HepG2 (cell line): Measurements from ENCODE around the gene CARD9. TPM values are rescaled to one million over a fixed set of nuclear protein-coding genes. Genes with fewer than 3 reads are reported as not detected.

Experiments used
- ARID5B ChIP-seq: IDR thresholded peaks from 2 replicates; pipeline ENCODE4 v1.4.0; 2020; ENCODE audit warnings: mild to moderate bottlenecking, missing genetic modification reagents
- CCDC6 ChIP-seq: sonication (generic); formaldehyde crosslinking; IDR thresholded peaks from 2 replicates; pipeline ENCODE4 v1.8.1; 2022; ENCODE audit warnings: mild to moderate bottlenecking, missing genetic modification reagents, moderate library complexity
- HOXA3 ChIP-seq: sonication (generic); formaldehyde crosslinking; IDR thresholded peaks from 2 replicates; pipeline ENCODE4 v1.5.0; 2020; ENCODE audit warnings: missing genetic modification reagents
- JUNB ChIP-seq: sonication (generic); formaldehyde crosslinking; IDR thresholded peaks from 2 replicates; pipeline ENCODE4 v1.8.0; 2022; ENCODE audit warnings: missing genetic modification reagents, mild to moderate bottlenecking, borderline replicate concordance
- KDM5B ChIP-seq: sonication (generic); formaldehyde crosslinking; IDR thresholded peaks from 2 replicates; pipeline ENCODE4 v1.4.0; 2020; ENCODE audit warnings: missing genetic modification reagents, mild to moderate bottlenecking, borderline replicate concordance
- MED13 ChIP-seq: sonication (generic); formaldehyde crosslinking; IDR thresholded peaks from 2 replicates; pipeline ENCODE4 v1.5.0; 2020; ENCODE audit warnings: missing genetic modification reagents
- NAIF1 ChIP-seq: sonication (generic); formaldehyde crosslinking; IDR thresholded peaks from 2 replicates; pipeline ENCODE4 v1.5.0; 2020; ENCODE audit warnings: mild to moderate bottlenecking, missing genetic modification reagents, borderline replicate concordance
- NBN ChIP-seq: fragments of 450-650 bp; conservative IDR thresholded peaks from 2 replicates; pipeline ENCODE4 v1.6.1; 2017
- NR2C2 ChIP-seq: sonication (generic); formaldehyde crosslinking; IDR thresholded peaks from 2 replicates; pipeline ENCODE4 v1.4.0; 2020; ENCODE audit warnings: missing genetic modification reagents, mild to moderate bottlenecking, moderate library complexity, borderline replicate concordance
- RFXANK ChIP-seq: IDR thresholded peaks from 2 replicates; pipeline ENCODE4 v1.6.1; 2016
- TMF1 ChIP-seq: sonication (generic); formaldehyde crosslinking; IDR thresholded peaks from 2 replicates; pipeline ENCODE4 v1.8.1; 2022; ENCODE audit warnings: low read depth, missing genetic modification reagents
- ZBTB3 ChIP-seq: sonication (generic); formaldehyde crosslinking; IDR thresholded peaks from 2 replicates; pipeline ENCODE4 v1.4.0; 2020; ENCODE audit warnings: low read depth, mild to moderate bottlenecking, moderate library complexity, missing genetic modification reagents, borderline replicate concordance
- ZMYM4 ChIP-seq: sonication (generic); formaldehyde crosslinking; IDR thresholded peaks from 2 replicates; pipeline ENCODE4 v1.8.1; 2023; ENCODE audit warnings: mild to moderate bottlenecking, missing genetic modification reagents
- ZNF446 ChIP-seq: sonication (generic); formaldehyde crosslinking; IDR thresholded peaks from 2 replicates; pipeline ENCODE4 v1.5.0; 2020; ENCODE audit warnings: mild to moderate bottlenecking, missing genetic modification reagents
- ZNF550 ChIP-seq: sonication (generic); formaldehyde crosslinking; IDR thresholded peaks from 2 replicates; pipeline ENCODE4 v1.4.0; 2020; ENCODE audit warnings: mild to moderate bottlenecking, missing genetic modification reagents, borderline replicate concordance
- ZNF678 ChIP-seq: sonication (generic); formaldehyde crosslinking; IDR thresholded peaks from 2 replicates; pipeline ENCODE4 v1.4.0; 2020; ENCODE audit warnings: mild to moderate bottlenecking, missing genetic modification reagents
- ZNF850 ChIP-seq: sonication (generic); formaldehyde crosslinking; conservative IDR thresholded peaks from 2 replicates; pipeline ENCODE4 v1.9.0; 2021; ENCODE audit warnings: mild to moderate bottlenecking, missing genetic modification reagents
- ZNF883 ChIP-seq: sonication (generic); formaldehyde crosslinking; IDR thresholded peaks from 2 replicates; pipeline ENCODE4 v1.5.1; 2020; ENCODE audit warnings: mild to moderate bottlenecking, missing genetic modification reagents; ENCODE audit errors: not compliant biosample characterization
- polyA plus RNA-seq, 8 experiments: library from polyadenylated mRNA; depleted of rRNA in 3 of 8; stranded (reverse) in 7 of 8; unstranded in 1 of 8; fragments of >200 nt; fragmentation: Illumina TruSeq in 4 of 8; extraction: Trizol in 4 of 8; gene quantifications; 2 replicates each; pipeline versions ENCODE4 v1.2.1 to v1.2.3, GENCODE V29; 2011 to 2016; ENCODE audit warnings: low read depth in 4 of 8, missing spikeins in 1 of 8, mixed read lengths in 1 of 8; ENCODE audit not compliant: insufficient read depth in 1 of 8
- total RNA-seq, 5 experiments: library from RNA; depleted of rRNA; stranded (reverse); fragments of >200 nt; fragmentation: Illumina TruSeq; extraction: Trizol; gene quantifications; 2 replicates each; pipeline ENCODE4 v1.2.3, GENCODE V29; 2016; ENCODE audit warnings: low read depth in 1 of 5
- TF ChIP-seq, protein P1 (sequence below): sonication (generic); formaldehyde crosslinking; IDR thresholded peaks from 2 replicates; pipeline ENCODE4 v1.4.0; 2020; ENCODE audit warnings: missing genetic modification reagents
- TF ChIP-seq, protein P2 (sequence below): fragments of 450-650 bp; IDR thresholded peaks from 2 replicates; pipeline ENCODE4 v1.6.1; 2017; ENCODE audit warnings: mild to moderate bottlenecking

Gene CARD9
- total and polyA plus RNA-seq, 2 of the 13 experiments (the other 11 are each of a cell fraction or from before 2014, with no cell fraction given): 3.3 to 7.4 TPM

- TF ChIP-seq RFXANK: no peak
- TF ChIP-seq ZNF883: peak; percentile 47
- no peak for TF ChIP-seq ZNF550
- TF ChIP-seq KDM5B (CRISPR knock-in tag): no peak; the same call in 1 of the 2 replicates
- no peak for TF ChIP-seq MED13 (CRISPR knock-in tag)
- no peak; the same call in 1 of the 2 replicates for TF ChIP-seq NR2C2
- TF ChIP-seq TMF1: peak; percentile 83; the same call in 1 of the 2 replicates
- TF ChIP-seq, protein P1, sequence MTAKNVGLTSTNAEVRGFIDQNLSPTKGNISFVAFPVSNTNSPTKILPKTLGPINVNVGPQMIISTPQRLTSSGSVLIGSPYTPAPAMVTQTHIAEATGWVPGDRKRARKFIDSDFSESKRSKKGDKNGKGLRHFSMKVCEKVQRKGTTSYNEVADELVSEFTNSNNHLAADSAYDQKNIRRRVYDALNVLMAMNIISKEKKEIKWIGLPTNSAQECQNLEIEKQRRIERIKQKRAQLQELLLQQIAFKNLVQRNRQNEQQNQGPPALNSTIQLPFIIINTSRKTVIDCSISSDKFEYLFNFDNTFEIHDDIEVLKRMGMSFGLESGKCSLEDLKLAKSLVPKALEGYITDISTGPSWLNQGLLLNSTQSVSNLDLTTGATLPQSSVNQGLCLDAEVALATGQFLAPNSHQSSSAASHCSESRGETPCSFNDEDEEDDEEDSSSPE: peak; percentile 77; the same call in 1 of the 2 replicates
- no peak for TF ChIP-seq NAIF1 (CRISPR knock-in tag)
- TF ChIP-seq, protein P2, sequence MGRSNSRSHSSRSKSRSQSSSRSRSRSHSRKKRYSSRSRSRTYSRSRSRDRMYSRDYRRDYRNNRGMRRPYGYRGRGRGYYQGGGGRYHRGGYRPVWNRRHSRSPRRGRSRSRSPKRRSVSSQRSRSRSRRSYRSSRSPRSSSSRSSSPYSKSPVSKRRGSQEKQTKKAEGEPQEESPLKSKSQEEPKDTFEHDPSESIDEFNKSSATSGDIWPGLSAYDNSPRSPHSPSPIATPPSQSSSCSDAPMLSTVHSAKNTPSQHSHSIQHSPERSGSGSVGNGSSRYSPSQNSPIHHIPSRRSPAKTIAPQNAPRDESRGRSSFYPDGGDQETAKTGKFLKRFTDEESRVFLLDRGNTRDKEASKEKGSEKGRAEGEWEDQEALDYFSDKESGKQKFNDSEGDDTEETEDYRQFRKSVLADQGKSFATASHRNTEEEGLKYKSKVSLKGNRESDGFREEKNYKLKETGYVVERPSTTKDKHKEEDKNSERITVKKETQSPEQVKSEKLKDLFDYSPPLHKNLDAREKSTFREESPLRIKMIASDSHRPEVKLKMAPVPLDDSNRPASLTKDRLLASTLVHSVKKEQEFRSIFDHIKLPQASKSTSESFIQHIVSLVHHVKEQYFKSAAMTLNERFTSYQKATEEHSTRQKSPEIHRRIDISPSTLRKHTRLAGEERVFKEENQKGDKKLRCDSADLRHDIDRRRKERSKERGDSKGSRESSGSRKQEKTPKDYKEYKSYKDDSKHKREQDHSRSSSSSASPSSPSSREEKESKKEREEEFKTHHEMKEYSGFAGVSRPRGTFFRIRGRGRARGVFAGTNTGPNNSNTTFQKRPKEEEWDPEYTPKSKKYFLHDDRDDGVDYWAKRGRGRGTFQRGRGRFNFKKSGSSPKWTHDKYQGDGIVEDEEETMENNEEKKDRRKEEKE: no peak
- no peak for TF ChIP-seq ZNF850 (CRISPR knock-in tag)
- 0 out of 2 replicates have a peak, but pooled peaks have one; percentile 41 for TF ChIP-seq ZNF446 (CRISPR knock-in tag)
- 0 out of 2 replicates have a peak, but pooled peaks have one; percentile 27 for TF ChIP-seq ARID5B (CRISPR knock-in tag)
- TF ChIP-seq JUNB (CRISPR knock-in tag): no peak
- TF ChIP-seq ZMYM4 (CRISPR knock-in tag): peak; percentile 49; the same call in 1 of the 2 replicates
- TF ChIP-seq HOXA3 (CRISPR knock-in tag): peak; percentile 92
- no peak for TF ChIP-seq ZNF678 (CRISPR knock-in tag)
- TF ChIP-seq ZBTB3: no peak
- TF ChIP-seq NBN: no peak
- TF ChIP-seq CCDC6 (CRISPR knock-in tag): no peak
Observed at GRCh38 chr9:136400038-136400834, 26.8 kb upstream of the CARD9 start, which contains the start of gene SNAPC4 (continued).
